ACHN (cell line): ENCODE measurements around the gene USP40.
A peak's percentile ranks its signal among the peaks of the same experiment; 100 is the strongest.
"Not testable (repeated sequence)": the region's sequence is repeated elsewhere in the genome, so short reads cannot be mapped to it uniquely, and the experiment has no call there.

Source experiments
- DNase-seq: peaks from one replicate; pipeline ENCODE4 v3.0.0-alpha.2; 2015
- in situ Hi-C: cut with HindIII; loops from 2 replicates; pipeline ENCODE4 v1.10.0; 2017; ENCODE audit warnings: low sequenced_read_pairs, low pct_ligation_motif_present, low pct_unique_long_range_greater_than_20kb

Gene USP40

GRCh38 chr2:233566141-233566956, at the start of gene USP40:
USP40 (minus strand) TSS chr2:233566782; CDS start chr2:233565554, 1,228 bp downstream.
- in situ Hi-C loops = no loop called here
- peak; percentile 96 for DNase-seq

- in situ Hi-C loops = no loop called here
- DNase-seq = no peak
These were observed 44.7 kb upstream of the USP40 start for GRCh38 chr2:233611284-233611683.

GRCh38 chr2:233605680-233606079, 39.1 kb upstream of the USP40 start:
- DNase-seq = no peak
- in situ Hi-C loops = no loop called here

GRCh38 chr2:233604826-233605225, 38.2 kb upstream of the USP40 start:
- in situ Hi-C loops = no loop called here
- DNase-seq = no peak

GRCh38 chr2:233603520-233603919, 36.9 kb upstream of the USP40 start:
- in situ Hi-C loops = no loop called here
- DNase-seq = no peak

GRCh38 chr2:233602076-233602475, 35.5 kb upstream of the USP40 start:
- in situ Hi-C loops = no loop called here

GRCh38 chr2:233600386-233600785, 33.8 kb upstream of the USP40 start:
- peak; percentile 9 for DNase-seq
- in situ Hi-C loops = no loop called here

More at GRCh38 chr2:233602076-233602475, 35.5 kb upstream of the USP40 start:
- DNase-seq = no peak

GRCh38 chr2:233598952-233599351, 32.4 kb upstream of the USP40 start:
- DNase-seq = no peak
- in situ Hi-C loops = no loop called here

GRCh38 chr2:233597522-233597921, 30.9 kb upstream of the USP40 start:
- in situ Hi-C loops = no loop called here
- DNase-seq = no peak

- no peak for DNase-seq
- in situ Hi-C loops = no loop called here
These were observed 26.6 kb upstream of the USP40 start for GRCh38 chr2:233593201-233593600.

GRCh38 chr2:233592706-233593105, 26.1 kb upstream of the USP40 start:
- in situ Hi-C loops, DNase-seq: not testable (repeated sequence)

- in situ Hi-C loops = no loop called here
- no peak for DNase-seq
These were observed 21.8 kb upstream of the USP40 start for GRCh38 chr2:233588400-233588799.

GRCh38 chr2:233584210-233584609, 17.6 kb upstream of the USP40 start:
- DNase-seq = no peak
- in situ Hi-C loops = no loop called here

- DNase-seq, in situ Hi-C loops: not testable (repeated sequence)
These were observed 16.8 kb upstream of the USP40 start for GRCh38 chr2:233583217-233583965.

GRCh38 chr2:233577341-233577740, 10.8 kb upstream of the USP40 start:
- in situ Hi-C loops, DNase-seq: not testable (repeated sequence)

GRCh38 chr2:233572468-233572867, 5.9 kb upstream of the USP40 start:
- in situ Hi-C loops = no loop called here
- DNase-seq = no peak

- DNase-seq = no peak
- in situ Hi-C loops = no loop called here
These were observed 4.9 kb upstream of the USP40 start for GRCh38 chr2:233571462-233571861.

GRCh38 chr2:233571001-233571400, 4.4 kb upstream of the USP40 start:
- in situ Hi-C loops = no loop called here
- no peak for DNase-seq

GRCh38 chr2:233565685-233566140, 869 bp downstream of the USP40 start:
- DNase-seq = no peak

More at GRCh38 chr2:233565685-233566140, 869 bp downstream of the USP40 start:
- in situ Hi-C loops = no loop called here
